ENCODE measurements around the gene ISCA2. TPM values are rescaled to one million over a fixed set of nuclear protein-coding genes. Genes with fewer than 3 reads are reported as not detected.

Gene ISCA2
- total and polyA plus RNA-seq, 4 donors: 19.7 to 24.7 (median 21.5) TPM

GRCh38 chr14:74528406-74528805 lies 34.8 kb downstream of the ISCA2 start:
- no peak for DNase-seq
- WGBS, 2 donors: 91 to 92% methylated on average over 13 to 14 of the region's 14 CpGs
- TF ChIP-seq CTCF (IDR thresholded peaks at IDR 0.05; ENCODE audit: control extremely low read depth, extremely low read depth): no peak

GRCh38 chr14:74528886-74529285 lies 35.3 kb downstream of the ISCA2 start:
- Histone ChIP-seq H3K27me3 (ENCODE audit: control insufficient read depth in 3 of 3, insufficient read depth in 3 of 3, low read length in 2 of 3) (no peaks in the 10 kb centered on the region), H3K36me3 (ENCODE audit: control insufficient read depth in 4 of 4, insufficient read depth in 4 of 4, low read length in 4 of 4) (peaks cover 0 to 2% (median 0%) of the 10 kb centered on the region in 4 donors), H3K4me1 (ENCODE audit: control insufficient read depth in 5 of 5, insufficient read depth in 5 of 5, low read length in 5 of 5) (peaks cover 0 to 17% (median 8%) of the 10 kb centered on the region in 5 donors), H3K9ac (ENCODE audit: insufficient read depth in 1 of 2, low read length in 2 of 2) (no peak overlapping the region), H3K9me3 (ENCODE audit: control insufficient read depth in 4 of 4, insufficient read depth in 3 of 4, low read length in 3 of 4) (no peaks in the 10 kb centered on the region), H3K27ac (ENCODE audit: low read depth in 1 of 2, low read length in 1 of 2) (no peak overlapping the region), H3K4me3 (no peak overlapping the region)
- DNase-seq: no peak
- no peak for ATAC-seq (ENCODE audit: insufficient read depth, low FRiP score)
- TF ChIP-seq CTCF (IDR thresholded peaks at IDR 0.05; ENCODE audit: control extremely low read depth, extremely low read depth): no peak
- 92 to 96% methylated on average over 10 of the region's 10 CpGs for WGBS, 2 donors

More at GRCh38 chr14:74528406-74528805, 34.8 kb downstream of the ISCA2 start:
- no peak overlapping the region for H3K9ac ChIP-seq (ENCODE audit: insufficient read depth in 1 of 2, low read length in 2 of 2)
- no peak overlapping the region for H3K27ac ChIP-seq (ENCODE audit: low read depth in 1 of 2, low read length in 1 of 2)
- peaks cover 0 to 2% (median 0%) of the 10 kb centered on the region in 4 donors for H3K36me3 ChIP-seq (ENCODE audit: control insufficient read depth in 4 of 4, insufficient read depth in 4 of 4, low read length in 4 of 4)
- no peak for ATAC-seq (ENCODE audit: insufficient read depth, low FRiP score)
- no peaks in the 10 kb centered on the region for H3K27me3 ChIP-seq (ENCODE audit: control insufficient read depth in 3 of 3, insufficient read depth in 3 of 3, low read length in 2 of 3)
- no peak overlapping the region for H3K4me3 ChIP-seq
- no peaks in the 10 kb centered on the region for H3K9me3 ChIP-seq (ENCODE audit: control insufficient read depth in 4 of 4, insufficient read depth in 3 of 4, low read length in 3 of 4)
- peaks cover 0 to 17% (median 8%) of the 10 kb centered on the region in 5 donors for H3K4me1 ChIP-seq (ENCODE audit: control insufficient read depth in 5 of 5, insufficient read depth in 5 of 5, low read length in 5 of 5)

GRCh38 chr14:74531006-74531405 lies 37.4 kb downstream of the ISCA2 start:
- H3K9ac ChIP-seq (ENCODE audit: insufficient read depth in 1 of 2, low read length in 2 of 2): no peak overlapping the region

More at GRCh38 chr14:74531006-74531405, 37.4 kb downstream of the ISCA2 start:
- ATAC-seq (ENCODE audit: insufficient read depth, low FRiP score): no peak
- no peak for DNase-seq
- TF ChIP-seq CTCF (IDR thresholded peaks at IDR 0.05; ENCODE audit: control extremely low read depth, extremely low read depth): no peak
- no peaks in the 10 kb centered on the region for H3K27me3 ChIP-seq (ENCODE audit: control insufficient read depth in 3 of 3, insufficient read depth in 3 of 3, low read length in 2 of 3)
- WGBS, 2 donors: 80 to 87% methylated on average over 3 of the region's 3 CpGs
- H3K27ac ChIP-seq (ENCODE audit: low read depth in 1 of 2, low read length in 1 of 2): no peak overlapping the region
- H3K4me3 ChIP-seq: no peak overlapping the region
- peaks cover 0 to 16% (median 0%) of the 10 kb centered on the region in 5 donors for H3K4me1 ChIP-seq (ENCODE audit: control insufficient read depth in 5 of 5, insufficient read depth in 5 of 5, low read length in 5 of 5)
- no peaks in the 10 kb centered on the region for H3K9me3 ChIP-seq (ENCODE audit: control insufficient read depth in 4 of 4, insufficient read depth in 3 of 4, low read length in 3 of 4)
- H3K36me3 ChIP-seq (ENCODE audit: control insufficient read depth in 4 of 4, insufficient read depth in 4 of 4, low read length in 4 of 4): peaks cover 0 to 4% (median 0%) of the 10 kb centered on the region in 4 donors

Measured in lung (tissue), 12 donors.